ENCODE measurements around the gene OCA2. TPM values are rescaled to one million over a fixed set of nuclear protein-coding genes. Genes with fewer than 3 reads are reported as not detected.
"Not testable (repeated sequence)": the region's sequence is repeated elsewhere in the genome, so short reads cannot be mapped to it uniquely, and the experiment has no call there.

OCA2 gene
- total RNA-seq, 2 donors from 2014 or later, result not detected

- H3K4me1 ChIP-seq, result no peaks in the 10 kb centered on the region
- H3K4me3 ChIP-seq, result no peak overlapping the region
- H3K9me3 ChIP-seq, result no peaks in the 10 kb centered on the region
- H3K27ac ChIP-seq, result no peak overlapping the region
- intact Hi-C loops (cut with DNase I), result no loop called here
- no peaks in the 10 kb centered on the region for H3K27me3 ChIP-seq
- ATAC-seq, result no peak
- TF ChIP-seq, protein P1, sequence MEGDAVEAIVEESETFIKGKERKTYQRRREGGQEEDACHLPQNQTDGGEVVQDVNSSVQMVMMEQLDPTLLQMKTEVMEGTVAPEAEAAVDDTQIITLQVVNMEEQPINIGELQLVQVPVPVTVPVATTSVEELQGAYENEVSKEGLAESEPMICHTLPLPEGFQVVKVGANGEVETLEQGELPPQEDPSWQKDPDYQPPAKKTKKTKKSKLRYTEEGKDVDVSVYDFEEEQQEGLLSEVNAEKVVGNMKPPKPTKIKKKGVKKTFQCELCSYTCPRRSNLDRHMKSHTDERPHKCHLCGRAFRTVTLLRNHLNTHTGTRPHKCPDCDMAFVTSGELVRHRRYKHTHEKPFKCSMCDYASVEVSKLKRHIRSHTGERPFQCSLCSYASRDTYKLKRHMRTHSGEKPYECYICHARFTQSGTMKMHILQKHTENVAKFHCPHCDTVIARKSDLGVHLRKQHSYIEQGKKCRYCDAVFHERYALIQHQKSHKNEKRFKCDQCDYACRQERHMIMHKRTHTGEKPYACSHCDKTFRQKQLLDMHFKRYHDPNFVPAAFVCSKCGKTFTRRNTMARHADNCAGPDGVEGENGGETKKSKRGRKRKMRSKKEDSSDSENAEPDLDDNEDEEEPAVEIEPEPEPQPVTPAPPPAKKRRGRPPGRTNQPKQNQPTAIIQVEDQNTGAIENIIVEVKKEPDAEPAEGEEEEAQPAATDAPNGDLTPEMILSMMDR (IDR thresholded peaks at IDR 0.05), result no peak
- TF ChIP-seq POLR2A (IDR thresholded peaks at IDR 0.05), result no peak
- no peak for DNase-seq
- WGBS, 2 donors, result 71% methylated on average over 24 of the region's 24 CpGs
- no peaks in the 10 kb centered on the region for H3K36me3 ChIP-seq (replicated peaks in 1 of 2; ENCODE audit: insufficient read depth in 1 of 2, low read depth in 2 of 2)
Observed at GRCh38 chr15:27768732-27769475, 330.2 kb downstream of the OCA2 start.

- no peaks in the 10 kb centered on the region for H3K36me3 ChIP-seq (replicated peaks in 1 of 2; ENCODE audit: insufficient read depth in 1 of 2, low read depth in 2 of 2)
- ATAC-seq (no peak), DNase-seq (no peak)
- 60 to 68% methylated on average over 14 of the region's 14 CpGs for WGBS, 2 donors
- H3K9me3 ChIP-seq, result no peaks in the 10 kb centered on the region
- no peaks in the 10 kb centered on the region for H3K27me3 ChIP-seq
- no peak overlapping the region for H3K27ac ChIP-seq
- intact Hi-C loops (cut with DNase I), result no loop called here
- H3K4me3 ChIP-seq, result no peak overlapping the region
- TF ChIP-seq, protein P1 (IDR thresholded peaks at IDR 0.05), result no peak
- TF ChIP-seq POLR2A (IDR thresholded peaks at IDR 0.05), result no peak
- no peaks in the 10 kb centered on the region for H3K4me1 ChIP-seq
Observed at GRCh38 chr15:27767918-27768640, 331.0 kb downstream of the OCA2 start.

GRCh38 chr15:27767430-27767829, 331.7 kb downstream of the OCA2 start:
- intact Hi-C loops (cut with DNase I); H3K4me3 ChIP-seq; ATAC-seq: not testable (repeated sequence)

GRCh38 chr15:27764339-27764738, 334.8 kb downstream of the OCA2 start:
- intact Hi-C loops (cut with DNase I), result no loop called here
- ATAC-seq (no peak), DNase-seq (no peak)
- no peak for TF ChIP-seq POLR2A (IDR thresholded peaks at IDR 0.05)
- TF ChIP-seq, protein P1 (IDR thresholded peaks at IDR 0.05), result no peak
- Histone ChIP-seq H3K4me3 (no peak overlapping the region), H3K36me3 (replicated peaks in 1 of 2; ENCODE audit: insufficient read depth in 1 of 2, low read depth in 2 of 2) (no peaks in the 10 kb centered on the region), H3K4me1 (no peaks in the 10 kb centered on the region), H3K27me3 (no peaks in the 10 kb centered on the region), H3K27ac (no peak overlapping the region), H3K9me3 (no peaks in the 10 kb centered on the region)
- 86 to 89% methylated on average over 3 of the region's 3 CpGs for WGBS, 2 donors

More at GRCh38 chr15:27767430-27767829, 331.7 kb downstream of the OCA2 start:
- not testable (repeated sequence) for H3K27ac ChIP-seq; DNase-seq; H3K4me1 ChIP-seq; H3K9me3 ChIP-seq; H3K27me3 ChIP-seq; H3K36me3 ChIP-seq (replicated peaks in 1 of 2; ENCODE audit: insufficient read depth in 1 of 2, low read depth in 2 of 2)

GRCh38 chr15:27763514-27763913, 335.6 kb downstream of the OCA2 start:
- 91 to 97% methylated on average over 3 of the region's 3 CpGs for WGBS, 2 donors
- DNase-seq (no peak), ATAC-seq (no peak)
- H3K36me3 ChIP-seq (replicated peaks in 1 of 2; ENCODE audit: insufficient read depth in 1 of 2, low read depth in 2 of 2), result no peaks in the 10 kb centered on the region
- no peaks in the 10 kb centered on the region for H3K4me1 ChIP-seq
- no peak overlapping the region for H3K4me3 ChIP-seq
- H3K27ac ChIP-seq, result no peak overlapping the region
- TF ChIP-seq, protein P1 (IDR thresholded peaks at IDR 0.05), result no peak
- TF ChIP-seq POLR2A (IDR thresholded peaks at IDR 0.05), result no peak
- no peaks in the 10 kb centered on the region for H3K9me3 ChIP-seq
- intact Hi-C loops (cut with DNase I), result no loop called here
- no peaks in the 10 kb centered on the region for H3K27me3 ChIP-seq
